ENCODE measurements around the gene ERCC1. TPM values are rescaled to one million over a fixed set of nuclear protein-coding genes. Genes with fewer than 3 reads are reported as not detected.

ERCC1 gene
- polyA plus RNA-seq, 1 donor from 2014 or later, result 69.2 TPM

DNA sequence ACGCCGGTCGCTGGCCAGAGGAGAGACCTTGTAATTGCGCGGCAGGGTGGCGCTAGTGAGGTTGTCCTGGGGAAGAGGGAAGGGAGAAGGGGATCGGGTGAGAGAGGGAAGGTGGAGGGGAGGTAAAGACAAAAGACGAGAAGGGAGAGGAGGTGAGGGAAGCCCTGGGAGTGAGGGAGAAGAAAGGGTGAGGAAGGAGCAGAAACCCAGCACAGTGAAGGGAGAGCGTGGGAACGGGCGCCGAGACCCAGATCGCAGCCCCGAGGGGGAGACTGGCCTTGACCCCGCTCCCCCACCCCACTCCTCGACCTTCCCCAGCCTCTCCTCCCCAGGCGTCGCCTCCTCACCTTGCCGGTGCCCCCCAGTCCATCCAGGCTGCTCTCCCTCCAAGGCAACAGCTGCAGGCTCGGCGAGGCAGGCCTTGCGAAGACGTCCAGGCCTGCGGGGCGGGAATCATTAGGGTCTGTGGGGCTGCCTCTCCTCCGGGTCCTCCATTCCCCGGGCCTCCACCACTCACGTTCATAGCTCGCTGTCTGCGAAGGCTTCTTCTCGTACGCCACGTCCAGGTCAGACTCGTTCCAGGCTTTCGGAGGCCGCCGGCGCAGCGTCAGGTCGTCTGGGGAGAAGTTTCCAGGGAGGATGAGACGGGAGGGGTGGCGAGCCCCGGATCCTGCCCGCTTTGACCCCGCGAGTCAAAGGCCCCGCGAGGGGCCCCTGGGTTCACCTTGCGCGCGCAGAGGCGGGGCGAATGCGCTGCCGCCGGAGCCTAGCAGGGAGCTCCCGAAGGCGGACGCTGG, 27.7 kb downstream of the ERCC1 start:
- Histone ChIP-seq H3K79me2 (replicated peaks; ENCODE audit: insufficient read depth, low read length) (no peaks in the 10 kb centered on the region), H3K9me2 (ENCODE audit: insufficient read depth, low read length) (no peaks in the 10 kb centered on the region), H3F3A (ENCODE audit: insufficient read depth, low read length, poor library complexity, severe bottlenecking) (no peaks in the 10 kb centered on the region), H2AFZ (ENCODE audit: low read depth, low read length) (no peak overlapping the region), H3K27ac (ENCODE audit: low read length) (no peak overlapping the region), H3K36me3 (ENCODE audit: insufficient read depth, low read length) (no peaks in the 10 kb centered on the region), H3K27me3 (ENCODE audit: insufficient read depth, low read depth, low read length) (peaks cover 39% of the 10 kb centered on the region), H3K4me2 (ENCODE audit: low read length) (no peak overlapping the region), H3K4me3 (ENCODE audit: low read length) (no peak overlapping the region), H4K20me1 (ENCODE audit: insufficient read depth) (no peaks in the 10 kb centered on the region), H3K9me3 (ENCODE audit: low read length) (no peaks in the 10 kb centered on the region), H3K9ac (ENCODE audit: low read length) (no peak overlapping the region)
- TF ChIP-seq EZH2 (IDR thresholded peaks at IDR 0.05; ENCODE audit: borderline replicate concordance, insufficient read depth, low read length, poor library complexity, severe bottlenecking), result peak; percentile 8
- TF ChIP-seq, protein P1, sequence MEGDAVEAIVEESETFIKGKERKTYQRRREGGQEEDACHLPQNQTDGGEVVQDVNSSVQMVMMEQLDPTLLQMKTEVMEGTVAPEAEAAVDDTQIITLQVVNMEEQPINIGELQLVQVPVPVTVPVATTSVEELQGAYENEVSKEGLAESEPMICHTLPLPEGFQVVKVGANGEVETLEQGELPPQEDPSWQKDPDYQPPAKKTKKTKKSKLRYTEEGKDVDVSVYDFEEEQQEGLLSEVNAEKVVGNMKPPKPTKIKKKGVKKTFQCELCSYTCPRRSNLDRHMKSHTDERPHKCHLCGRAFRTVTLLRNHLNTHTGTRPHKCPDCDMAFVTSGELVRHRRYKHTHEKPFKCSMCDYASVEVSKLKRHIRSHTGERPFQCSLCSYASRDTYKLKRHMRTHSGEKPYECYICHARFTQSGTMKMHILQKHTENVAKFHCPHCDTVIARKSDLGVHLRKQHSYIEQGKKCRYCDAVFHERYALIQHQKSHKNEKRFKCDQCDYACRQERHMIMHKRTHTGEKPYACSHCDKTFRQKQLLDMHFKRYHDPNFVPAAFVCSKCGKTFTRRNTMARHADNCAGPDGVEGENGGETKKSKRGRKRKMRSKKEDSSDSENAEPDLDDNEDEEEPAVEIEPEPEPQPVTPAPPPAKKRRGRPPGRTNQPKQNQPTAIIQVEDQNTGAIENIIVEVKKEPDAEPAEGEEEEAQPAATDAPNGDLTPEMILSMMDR (IDR thresholded peaks at IDR 0.05; ENCODE audit: poor library complexity, severe bottlenecking), result no peak

DNA sequence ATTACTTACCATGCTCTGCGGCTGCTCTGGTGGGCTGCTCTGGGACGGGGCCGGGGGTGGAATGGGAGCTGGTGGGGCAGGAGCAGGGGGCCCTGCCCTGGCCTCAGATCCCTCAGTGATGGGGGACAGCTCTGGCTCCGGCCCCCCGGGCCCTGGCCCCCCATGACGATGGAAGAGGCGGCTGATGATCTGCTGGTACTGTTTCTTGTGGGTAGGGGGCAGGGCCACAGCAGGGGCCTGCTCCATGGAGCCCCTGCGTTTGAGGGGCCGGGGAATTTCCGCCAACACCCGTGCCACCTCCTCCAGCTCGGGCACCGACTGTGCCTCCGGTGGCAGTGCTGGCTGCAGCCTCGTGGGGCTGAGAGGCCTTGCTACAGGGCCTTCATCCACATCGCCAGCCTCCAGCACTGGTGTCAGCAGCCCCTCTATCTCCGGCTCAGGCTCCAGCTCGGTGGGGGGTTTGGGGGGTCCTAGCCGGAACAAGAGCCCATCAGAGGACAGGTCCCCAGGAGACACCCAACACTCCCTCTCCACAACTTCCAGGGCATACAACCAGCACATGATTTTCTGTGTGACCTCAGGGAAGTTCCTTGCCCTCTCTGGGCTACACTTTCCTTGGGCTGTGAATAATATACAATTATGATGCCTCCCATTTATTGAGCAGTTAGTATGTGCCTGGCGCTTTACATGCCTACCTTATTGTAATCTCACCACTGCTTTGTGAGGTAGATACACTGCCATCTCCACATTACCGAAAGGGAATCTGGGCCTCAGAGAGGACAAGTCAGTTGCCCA, 31.6 kb downstream of the ERCC1 start:
- no peak overlapping the region for H3K27ac ChIP-seq (ENCODE audit: low read length)
- no peak overlapping the region for H3K4me3 ChIP-seq (ENCODE audit: low read length)
- H2AFZ ChIP-seq (ENCODE audit: low read depth, low read length), result no peak overlapping the region
- peaks cover 20% of the 10 kb centered on the region for H3K27me3 ChIP-seq (ENCODE audit: insufficient read depth, low read depth, low read length)
- H3K9ac ChIP-seq (ENCODE audit: low read length), result no peak overlapping the region
- no peaks in the 10 kb centered on the region for H3F3A ChIP-seq (ENCODE audit: insufficient read depth, low read length, poor library complexity, severe bottlenecking)
- TF ChIP-seq EP300 (conservative IDR thresholded peaks at IDR 0.05; ENCODE audit: poor library complexity, severe bottlenecking), result no peak
- TF ChIP-seq MXI1 (conservative IDR thresholded peaks at IDR 0.05; ENCODE audit: poor library complexity, severe bottlenecking), result no peak
- TF ChIP-seq SMC3 (conservative IDR thresholded peaks at IDR 0.05; ENCODE audit: poor library complexity), result no peak
- no peak for TF ChIP-seq POLR2AphosphoS5 (IDR thresholded peaks at IDR 0.05)
- TF ChIP-seq TAF1 (IDR thresholded peaks at IDR 0.05; ENCODE audit: low read depth), result no peak
- no peak for TF ChIP-seq RAD21 (conservative IDR thresholded peaks at IDR 0.05)
- TF ChIP-seq, protein P1 (IDR thresholded peaks at IDR 0.05; ENCODE audit: poor library complexity, severe bottlenecking), result no peak
- TF ChIP-seq EZH2 (IDR thresholded peaks at IDR 0.05; ENCODE audit: borderline replicate concordance, insufficient read depth, low read length, poor library complexity, severe bottlenecking), result no peak
- TF ChIP-seq, protein P2, sequence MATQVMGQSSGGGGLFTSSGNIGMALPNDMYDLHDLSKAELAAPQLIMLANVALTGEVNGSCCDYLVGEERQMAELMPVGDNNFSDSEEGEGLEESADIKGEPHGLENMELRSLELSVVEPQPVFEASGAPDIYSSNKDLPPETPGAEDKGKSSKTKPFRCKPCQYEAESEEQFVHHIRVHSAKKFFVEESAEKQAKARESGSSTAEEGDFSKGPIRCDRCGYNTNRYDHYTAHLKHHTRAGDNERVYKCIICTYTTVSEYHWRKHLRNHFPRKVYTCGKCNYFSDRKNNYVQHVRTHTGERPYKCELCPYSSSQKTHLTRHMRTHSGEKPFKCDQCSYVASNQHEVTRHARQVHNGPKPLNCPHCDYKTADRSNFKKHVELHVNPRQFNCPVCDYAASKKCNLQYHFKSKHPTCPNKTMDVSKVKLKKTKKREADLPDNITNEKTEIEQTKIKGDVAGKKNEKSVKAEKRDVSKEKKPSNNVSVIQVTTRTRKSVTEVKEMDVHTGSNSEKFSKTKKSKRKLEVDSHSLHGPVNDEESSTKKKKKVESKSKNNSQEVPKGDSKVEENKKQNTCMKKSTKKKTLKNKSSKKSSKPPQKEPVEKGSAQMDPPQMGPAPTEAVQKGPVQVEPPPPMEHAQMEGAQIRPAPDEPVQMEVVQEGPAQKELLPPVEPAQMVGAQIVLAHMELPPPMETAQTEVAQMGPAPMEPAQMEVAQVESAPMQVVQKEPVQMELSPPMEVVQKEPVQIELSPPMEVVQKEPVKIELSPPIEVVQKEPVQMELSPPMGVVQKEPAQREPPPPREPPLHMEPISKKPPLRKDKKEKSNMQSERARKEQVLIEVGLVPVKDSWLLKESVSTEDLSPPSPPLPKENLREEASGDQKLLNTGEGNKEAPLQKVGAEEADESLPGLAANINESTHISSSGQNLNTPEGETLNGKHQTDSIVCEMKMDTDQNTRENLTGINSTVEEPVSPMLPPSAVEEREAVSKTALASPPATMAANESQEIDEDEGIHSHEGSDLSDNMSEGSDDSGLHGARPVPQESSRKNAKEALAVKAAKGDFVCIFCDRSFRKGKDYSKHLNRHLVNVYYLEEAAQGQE (IDR thresholded peaks at IDR 0.05; ENCODE audit: borderline replicate concordance), result no peak
- no peaks in the 10 kb centered on the region for H3K36me3 ChIP-seq (ENCODE audit: insufficient read depth, low read length)
- H4K20me1 ChIP-seq (ENCODE audit: insufficient read depth), result no peaks in the 10 kb centered on the region
- no peak overlapping the region for H3K4me2 ChIP-seq (ENCODE audit: low read length)
- no peaks in the 10 kb centered on the region for H3K79me2 ChIP-seq (replicated peaks; ENCODE audit: insufficient read depth, low read length)
- H3K9me3 ChIP-seq (ENCODE audit: low read length), result no peaks in the 10 kb centered on the region
- no peaks in the 10 kb centered on the region for H3K9me2 ChIP-seq (ENCODE audit: insufficient read depth, low read length)

All from neural cell (in vitro differentiated cells).